Hepatocyte (in vitro differentiated cells): Measurements from ENCODE around the gene RAET1G.

Source experiments
- EZH2 ChIP-seq: fragments of 200-600 bp; sonication (generic); IDR thresholded peaks from 2 replicates; pipeline ENCODE4 v1.6.1; 2016; ENCODE audit warnings: antibody characterized with exemption, mild to moderate bottlenecking, borderline replicate concordance
- EZH2phosphoT487 ChIP-seq: fragments of 200-600 bp; sonication (generic); IDR thresholded peaks from one replicate; pipeline ENCODE4 v1.6.1; 2018; ENCODE audit warnings: antibody characterized with exemption, mild to moderate bottlenecking, low read depth, moderate library complexity; ENCODE audit not compliant: unreplicated experiment, severe bottlenecking
- TF ChIP-seq, protein P1 (sequence below): fragments of 200-600 bp; sonication (generic); IDR thresholded peaks from 2 replicates; pipeline ENCODE4 v1.5.1; 2016; ENCODE audit warnings: antibody characterized with exemption, mild to moderate bottlenecking; ENCODE audit not compliant: poor library complexity

DNA sequence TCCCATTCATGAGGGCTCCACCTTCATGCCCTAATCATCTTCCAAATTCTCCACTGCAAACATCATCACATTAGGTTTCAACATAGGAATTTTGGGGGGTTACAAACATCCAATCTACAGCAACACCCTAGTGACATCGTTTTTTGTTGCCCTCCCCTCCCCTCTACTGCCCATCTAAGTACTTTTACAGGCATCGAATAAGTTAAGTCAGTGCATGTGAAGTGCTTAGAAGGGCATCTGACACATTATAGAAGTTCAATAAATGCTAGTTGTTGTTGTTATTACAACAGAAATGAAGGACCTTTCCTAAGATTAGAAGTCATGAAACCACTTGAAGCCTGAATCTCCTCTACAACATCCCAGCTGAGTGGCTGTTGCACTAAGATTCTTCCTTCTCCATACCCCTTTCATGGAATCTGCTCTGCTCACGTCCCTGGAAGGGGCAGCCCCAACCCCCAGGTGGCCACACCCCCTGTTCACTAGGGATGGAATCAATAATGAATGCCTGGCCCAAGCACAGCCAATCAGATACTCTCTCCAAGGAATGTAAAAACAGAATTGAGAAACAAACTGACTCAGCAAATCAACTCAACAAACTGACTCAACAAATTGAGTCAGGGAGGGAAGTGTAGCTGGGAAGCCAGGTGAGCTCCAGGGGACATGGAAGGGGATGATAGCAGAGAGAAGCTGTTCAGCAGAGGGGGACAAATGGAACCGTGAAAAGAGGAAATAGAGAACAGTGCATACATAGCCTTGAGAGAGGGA, 54.9 kb downstream of the RAET1G start:
- TF ChIP-seq, protein P1, sequence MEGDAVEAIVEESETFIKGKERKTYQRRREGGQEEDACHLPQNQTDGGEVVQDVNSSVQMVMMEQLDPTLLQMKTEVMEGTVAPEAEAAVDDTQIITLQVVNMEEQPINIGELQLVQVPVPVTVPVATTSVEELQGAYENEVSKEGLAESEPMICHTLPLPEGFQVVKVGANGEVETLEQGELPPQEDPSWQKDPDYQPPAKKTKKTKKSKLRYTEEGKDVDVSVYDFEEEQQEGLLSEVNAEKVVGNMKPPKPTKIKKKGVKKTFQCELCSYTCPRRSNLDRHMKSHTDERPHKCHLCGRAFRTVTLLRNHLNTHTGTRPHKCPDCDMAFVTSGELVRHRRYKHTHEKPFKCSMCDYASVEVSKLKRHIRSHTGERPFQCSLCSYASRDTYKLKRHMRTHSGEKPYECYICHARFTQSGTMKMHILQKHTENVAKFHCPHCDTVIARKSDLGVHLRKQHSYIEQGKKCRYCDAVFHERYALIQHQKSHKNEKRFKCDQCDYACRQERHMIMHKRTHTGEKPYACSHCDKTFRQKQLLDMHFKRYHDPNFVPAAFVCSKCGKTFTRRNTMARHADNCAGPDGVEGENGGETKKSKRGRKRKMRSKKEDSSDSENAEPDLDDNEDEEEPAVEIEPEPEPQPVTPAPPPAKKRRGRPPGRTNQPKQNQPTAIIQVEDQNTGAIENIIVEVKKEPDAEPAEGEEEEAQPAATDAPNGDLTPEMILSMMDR: no peak
- no peak for TF ChIP-seq EZH2phosphoT487
- TF ChIP-seq EZH2: no peak
